ENCODE data around the gene SKP1. TPM values are rescaled to one million over a fixed set of nuclear protein-coding genes. Genes with fewer than 3 reads are reported as not detected.

SKP1 gene
- total and polyA plus RNA-seq, 10 of the 15 experiments (the other 5 are each of a cell fraction or from before 2014, with no cell fraction given) = 100 to 1,686 (median 519) TPM

DNA sequence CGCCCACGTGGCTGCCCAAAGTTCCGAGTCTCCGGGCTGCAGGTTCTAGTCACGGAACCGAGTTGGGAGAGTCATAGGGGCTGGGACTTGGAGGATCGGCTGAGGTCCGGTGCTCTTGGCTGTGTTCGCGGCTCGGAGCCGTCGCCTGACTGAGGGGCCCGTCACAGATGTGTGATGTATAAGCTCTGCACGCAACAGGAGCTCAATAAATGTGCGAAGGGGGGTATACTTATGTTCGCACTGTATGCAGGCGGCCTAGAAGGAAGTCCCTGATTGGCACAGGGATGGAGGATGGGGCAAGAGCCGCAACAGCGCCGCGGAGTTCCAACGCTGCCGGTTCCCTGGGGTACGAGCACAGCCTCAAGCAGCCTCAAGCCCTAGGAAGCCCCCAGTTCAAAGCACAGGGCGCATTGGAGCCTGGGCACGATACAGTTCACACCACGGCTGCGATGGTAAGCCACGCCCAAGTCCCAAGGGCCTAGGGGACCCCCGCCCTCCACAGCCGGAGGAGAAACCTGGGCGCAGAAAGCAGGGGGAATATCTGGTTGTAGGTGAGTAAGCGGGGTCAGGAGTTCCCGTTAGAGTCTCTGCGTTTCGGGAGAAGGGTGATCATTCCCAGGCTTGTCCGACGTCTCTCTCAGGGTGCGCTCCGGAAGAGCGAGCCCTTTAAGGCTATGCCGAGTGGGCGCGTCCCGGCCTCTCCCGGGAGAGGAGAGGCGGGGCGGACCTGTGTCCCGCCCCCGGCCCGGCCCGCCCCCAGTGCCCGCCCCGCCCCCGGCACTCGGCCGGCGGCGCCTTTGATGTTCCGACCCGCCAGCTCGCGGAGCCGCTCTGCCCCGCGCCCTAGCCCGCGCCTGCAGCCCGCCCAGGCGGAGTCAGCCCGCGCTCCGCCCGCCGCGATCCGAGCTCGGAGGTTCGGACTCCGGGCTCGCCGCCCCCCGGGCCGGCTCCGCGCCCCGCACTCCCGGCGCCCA, 62.6 kb downstream of the SKP1 start, which contains the start of gene TCF7 (continued):
- TF ChIP-seq SRF (IDR thresholded peaks at IDR 0.05; ENCODE audit: low read depth in 2 of 2, low read length in 2 of 2) (peak; percentile 99 to 100), NFYB (IDR thresholded peaks at IDR 0.05; ENCODE audit: insufficient read depth, low read depth, low read length) (no peak), SMC3 (IDR thresholded peaks at IDR 0.05; ENCODE audit: borderline replicate concordance, low read length) (no peak), SMAD5 (IDR thresholded peaks at IDR 0.05; ENCODE audit: low read depth) (peak; percentile 85), PML (IDR thresholded peaks at IDR 0.05; ENCODE audit: low read length) (peak; percentile 92; the same call in 1 of the 2 replicates), SREBF2 (IDR thresholded peaks at IDR 0.05; ENCODE audit: low read length) (no peak), ZZZ3 (IDR thresholded peaks at IDR 0.05; ENCODE audit: control insufficient read depth, insufficient read length, low read depth) (no peak), MAX (IDR thresholded peaks at IDR 0.05; ENCODE audit: low read depth, low read length) (no peak; the same call in 1 of the 2 replicates), DPF2 (IDR thresholded peaks at IDR 0.05) (no peak; the same call in 1 of the 2 replicates), RFX5 (IDR thresholded peaks at IDR 0.05; ENCODE audit: low read depth, low read length) (no peak), HDGF (IDR thresholded peaks at IDR 0.05) (peak; percentile 87), FOS (IDR thresholded peaks at IDR 0.05; ENCODE audit: borderline replicate concordance, extremely low read depth, insufficient read length) (no peak), ZBTB11 (CRISPR knock-in tag; IDR thresholded peaks at IDR 0.05) (no peak), NR2C2 (IDR thresholded peaks at IDR 0.05; ENCODE audit: borderline replicate concordance, control insufficient read depth, insufficient read length, low read depth) (no peak), IKZF2 (IDR thresholded peaks at IDR 0.05) (peak; percentile 43 to 78; a peak in 3 of 4 replicates), BCL11A (IDR thresholded peaks at IDR 0.05; ENCODE audit: low read depth, low read length) (no peak), NFYA (IDR thresholded peaks at IDR 0.05; ENCODE audit: borderline replicate concordance, low read depth, low read length) (no peak), NBN (IDR thresholded peaks at IDR 0.05) (peak; percentile 85), MTA2 (IDR thresholded peaks at IDR 0.05; ENCODE audit: low read depth) (no peak), SPI1 (IDR thresholded peaks at IDR 0.05; ENCODE audit: borderline replicate concordance, insufficient read depth, low read depth, low read length) (no peak), HDAC2 (IDR thresholded peaks at IDR 0.05) (no peak), PAX8 (IDR thresholded peaks at IDR 0.05) (no peak)
- TF ChIP-seq, protein P1, sequence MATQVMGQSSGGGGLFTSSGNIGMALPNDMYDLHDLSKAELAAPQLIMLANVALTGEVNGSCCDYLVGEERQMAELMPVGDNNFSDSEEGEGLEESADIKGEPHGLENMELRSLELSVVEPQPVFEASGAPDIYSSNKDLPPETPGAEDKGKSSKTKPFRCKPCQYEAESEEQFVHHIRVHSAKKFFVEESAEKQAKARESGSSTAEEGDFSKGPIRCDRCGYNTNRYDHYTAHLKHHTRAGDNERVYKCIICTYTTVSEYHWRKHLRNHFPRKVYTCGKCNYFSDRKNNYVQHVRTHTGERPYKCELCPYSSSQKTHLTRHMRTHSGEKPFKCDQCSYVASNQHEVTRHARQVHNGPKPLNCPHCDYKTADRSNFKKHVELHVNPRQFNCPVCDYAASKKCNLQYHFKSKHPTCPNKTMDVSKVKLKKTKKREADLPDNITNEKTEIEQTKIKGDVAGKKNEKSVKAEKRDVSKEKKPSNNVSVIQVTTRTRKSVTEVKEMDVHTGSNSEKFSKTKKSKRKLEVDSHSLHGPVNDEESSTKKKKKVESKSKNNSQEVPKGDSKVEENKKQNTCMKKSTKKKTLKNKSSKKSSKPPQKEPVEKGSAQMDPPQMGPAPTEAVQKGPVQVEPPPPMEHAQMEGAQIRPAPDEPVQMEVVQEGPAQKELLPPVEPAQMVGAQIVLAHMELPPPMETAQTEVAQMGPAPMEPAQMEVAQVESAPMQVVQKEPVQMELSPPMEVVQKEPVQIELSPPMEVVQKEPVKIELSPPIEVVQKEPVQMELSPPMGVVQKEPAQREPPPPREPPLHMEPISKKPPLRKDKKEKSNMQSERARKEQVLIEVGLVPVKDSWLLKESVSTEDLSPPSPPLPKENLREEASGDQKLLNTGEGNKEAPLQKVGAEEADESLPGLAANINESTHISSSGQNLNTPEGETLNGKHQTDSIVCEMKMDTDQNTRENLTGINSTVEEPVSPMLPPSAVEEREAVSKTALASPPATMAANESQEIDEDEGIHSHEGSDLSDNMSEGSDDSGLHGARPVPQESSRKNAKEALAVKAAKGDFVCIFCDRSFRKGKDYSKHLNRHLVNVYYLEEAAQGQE (IDR thresholded peaks at IDR 0.05; ENCODE audit: low read depth, low read length) = no peak

All from GM12878 (cell line).